ENCODE results near the gene FTO.
A peak's percentile ranks its signal among the peaks of the same experiment; 100 is the strongest.

Gene FTO

DNA sequence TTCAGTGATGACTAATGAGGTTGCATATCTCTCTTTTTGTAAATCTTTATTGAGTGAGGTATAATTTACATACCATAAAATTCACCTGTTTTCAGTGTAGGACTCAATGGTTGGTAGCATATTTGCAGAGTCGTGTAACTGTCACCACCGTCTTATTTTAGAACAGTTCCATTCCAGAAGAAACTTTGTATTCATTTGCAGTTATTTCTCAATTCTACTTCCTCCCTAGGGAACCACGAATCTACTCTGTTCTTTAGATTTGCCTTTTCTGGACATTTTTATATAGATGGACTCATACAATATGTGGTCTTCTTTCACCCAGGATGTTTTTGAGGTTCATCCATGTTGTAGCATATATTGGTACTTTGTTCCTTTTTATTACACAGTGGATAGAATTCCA, 3.7 kb downstream of the FTO start:
- DNase-seq, result no peak
- intact Hi-C loops (cut with DNase I), result no loop called here

DNA sequence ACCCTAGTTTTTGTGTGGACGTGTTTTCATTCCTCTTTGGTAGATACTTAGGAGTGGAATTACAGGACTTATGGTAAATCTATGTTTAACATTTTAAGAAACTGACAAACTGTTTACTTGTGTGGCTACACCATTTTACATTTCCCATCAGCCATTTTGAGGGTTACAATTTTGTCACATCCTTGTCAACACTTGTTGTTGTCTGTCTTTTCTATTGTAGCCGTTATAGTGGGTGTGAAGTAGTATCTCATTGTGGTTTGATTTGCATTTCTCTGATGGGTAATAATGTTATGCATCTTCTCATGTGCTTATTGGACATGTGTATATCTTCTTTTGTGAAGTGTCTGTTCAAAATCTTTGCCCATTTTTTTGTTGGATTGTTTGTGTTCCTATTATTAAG, 4.5 kb downstream of the FTO start:
- DNase-seq, result no peak
- intact Hi-C loops (cut with DNase I), result no loop called here

DNA sequence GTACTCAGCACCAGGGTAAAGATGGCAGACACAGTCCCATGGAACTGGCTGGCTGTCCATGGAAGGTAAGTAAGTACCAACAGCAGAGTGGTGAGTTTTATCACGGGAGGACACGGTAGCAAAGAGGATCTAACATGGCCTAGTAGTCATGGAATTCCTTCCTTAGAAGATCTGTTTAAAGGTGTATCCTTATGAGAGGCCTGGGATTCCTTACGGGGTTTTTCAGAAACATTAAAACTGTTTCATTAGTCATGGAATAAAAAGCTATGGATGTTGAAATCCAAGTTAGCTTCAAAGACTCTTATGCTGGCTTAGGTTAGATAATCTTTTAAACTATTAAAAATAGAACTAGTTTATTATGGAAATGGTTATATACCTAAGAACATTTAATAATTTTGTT, 7.4 kb downstream of the FTO start:
- intact Hi-C loops (cut with DNase I), result no loop called here
- DNase-seq, result no peak

DNA sequence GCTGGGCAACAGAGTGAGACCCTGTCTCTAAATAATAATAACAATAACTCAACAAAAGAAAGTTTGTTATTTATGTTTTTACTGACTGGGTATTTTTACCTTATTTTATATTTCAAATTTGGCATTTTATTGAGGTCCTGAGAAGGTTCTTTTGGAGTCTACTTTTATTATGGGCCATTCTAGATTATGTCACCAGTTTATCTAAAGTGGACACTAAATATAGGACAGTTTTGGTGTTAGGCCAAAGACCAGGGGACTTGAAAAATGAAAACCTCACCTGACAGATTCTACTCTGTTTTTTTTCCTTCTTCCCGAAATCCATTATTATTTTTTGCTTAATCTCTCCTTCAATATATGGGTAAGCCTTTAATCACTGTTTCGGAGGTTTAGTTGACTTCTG, 8.1 kb downstream of the FTO start:
- no peak for DNase-seq
- intact Hi-C loops (cut with DNase I), result no loop called here

- no peak for DNase-seq
- intact Hi-C loops (cut with DNase I), result no loop called here
Observed at GRCh38 chr16:53713403-53714204, 9.6 kb downstream of the FTO start.

- intact Hi-C loops (cut with DNase I), result no loop called here
- no peak for DNase-seq
Observed at GRCh38 chr16:53714205-53715022, 10.5 kb downstream of the FTO start.

DNA sequence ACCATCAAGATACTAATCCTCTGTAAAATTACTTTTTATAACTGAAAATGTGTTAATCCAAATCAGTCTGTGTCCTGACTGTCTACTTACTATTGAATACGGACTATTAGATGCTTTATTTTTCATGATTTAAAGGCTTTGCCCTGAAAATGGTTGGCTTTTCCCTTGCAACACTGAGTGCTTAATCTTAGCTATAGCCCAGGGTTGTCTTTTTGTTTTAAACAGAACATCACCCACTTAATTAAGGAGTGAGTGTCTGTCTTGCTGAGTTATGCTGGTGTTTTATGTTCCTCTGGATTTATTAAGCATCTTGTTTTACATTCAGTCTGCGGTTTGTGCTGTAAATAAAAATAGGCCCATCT, 11.0 kb downstream of the FTO start:
- DNase-seq, result no peak
- intact Hi-C loops (cut with DNase I), result no loop called here

DNA sequence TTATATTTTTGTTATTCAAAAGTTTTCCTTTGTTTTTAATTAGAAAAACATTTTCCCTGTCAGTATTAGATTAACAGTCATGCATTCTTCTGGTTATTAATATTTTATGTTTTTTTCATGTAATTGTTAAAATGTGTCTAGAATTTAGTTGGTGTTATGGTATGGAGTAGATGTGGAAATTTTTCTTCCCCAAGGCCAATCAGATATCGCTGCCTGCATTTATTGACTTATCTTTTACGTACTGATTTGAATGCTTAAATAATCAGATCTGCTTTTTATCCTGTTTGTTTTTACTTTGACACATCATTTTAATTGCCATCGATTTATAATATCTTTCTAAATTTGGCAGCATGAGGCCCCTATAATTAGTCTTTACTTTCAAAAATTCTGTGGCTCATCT, 13.6 kb downstream of the FTO start:
- DNase-seq, result no peak
- intact Hi-C loops (cut with DNase I), result no loop called here

GRCh38 chr16:53721017-53721416, 17.1 kb downstream of the FTO start:
- intact Hi-C loops (cut with DNase I), result no loop called here
- no peak for DNase-seq

DNA sequence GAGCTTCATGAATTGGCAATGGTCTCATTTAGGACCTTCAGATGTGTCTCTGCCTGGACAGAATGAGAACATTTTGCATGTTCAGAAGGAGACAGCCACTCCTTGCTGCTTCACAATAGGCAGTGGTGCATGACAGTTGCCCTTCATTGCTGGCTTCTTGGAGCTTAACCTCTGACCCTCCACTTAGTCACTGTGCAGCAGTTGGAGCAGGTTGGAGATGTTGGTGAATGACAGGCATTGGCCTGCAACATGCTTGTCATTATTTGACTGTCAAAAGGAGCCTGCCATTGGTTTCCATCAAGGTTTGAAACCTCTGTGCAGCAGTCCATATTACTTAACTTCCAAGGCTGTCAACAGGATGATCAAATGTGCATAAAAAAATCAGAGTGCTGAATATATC, 22.7 kb downstream of the FTO start:
- DNase-seq, result no peak

DNA sequence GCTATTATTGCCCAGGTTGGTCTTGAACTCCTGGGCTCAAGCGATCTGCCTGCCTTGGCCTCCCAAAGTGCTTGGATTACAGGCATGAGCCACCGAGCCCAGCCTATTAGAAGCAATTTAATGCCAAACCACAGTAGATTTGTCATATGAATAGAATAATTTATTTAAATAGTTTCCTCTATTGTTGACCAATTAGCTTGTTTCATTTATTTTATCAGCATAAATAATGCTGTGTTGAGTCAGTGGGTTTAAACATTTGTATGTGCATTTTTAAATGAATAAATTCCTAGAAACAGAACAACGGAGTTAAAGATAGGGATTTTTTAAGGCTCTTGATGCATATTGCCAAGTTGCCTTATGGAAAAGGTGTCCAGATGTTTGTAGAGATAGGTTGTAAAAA, 26.7 kb downstream of the FTO start:
- intact Hi-C loops (cut with DNase I), result no loop called here
- no peak for DNase-seq

More for the DNA sequence above, 22.7 kb downstream of the FTO start:
- intact Hi-C loops (cut with DNase I), result no loop called here

DNA sequence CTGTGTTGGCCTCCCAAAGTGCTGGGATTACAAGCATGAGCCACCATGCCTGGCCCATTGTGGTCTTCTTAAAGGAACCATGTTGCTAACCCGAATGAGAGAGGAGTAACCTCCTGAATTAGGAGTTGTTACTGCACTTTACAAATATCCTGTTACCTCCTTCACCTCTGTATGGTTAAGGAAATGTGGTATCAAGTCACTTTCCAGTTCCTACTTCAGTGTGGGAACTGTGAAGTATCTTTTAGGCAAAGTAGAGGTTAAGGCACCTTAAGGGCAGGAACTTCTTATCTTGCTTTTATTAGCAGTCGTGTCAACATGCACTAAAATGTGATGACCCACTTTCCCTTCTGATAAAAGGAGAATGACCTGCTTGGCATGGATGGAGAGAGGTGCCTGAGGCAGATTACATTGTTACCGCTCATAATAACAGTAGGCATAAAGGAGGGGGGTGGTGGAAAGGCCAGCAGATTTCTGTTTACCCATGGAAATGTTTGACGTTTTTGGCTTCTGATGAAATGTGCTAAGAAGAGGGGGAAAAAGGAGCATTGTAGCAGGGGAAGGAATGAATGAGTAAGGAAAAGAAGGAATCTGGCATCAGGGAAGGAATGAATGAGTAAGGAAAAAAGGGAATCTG, 28.5 kb downstream of the FTO start:
- DNase-seq, result no peak
- intact Hi-C loops (cut with DNase I), result no loop called here

DNA sequence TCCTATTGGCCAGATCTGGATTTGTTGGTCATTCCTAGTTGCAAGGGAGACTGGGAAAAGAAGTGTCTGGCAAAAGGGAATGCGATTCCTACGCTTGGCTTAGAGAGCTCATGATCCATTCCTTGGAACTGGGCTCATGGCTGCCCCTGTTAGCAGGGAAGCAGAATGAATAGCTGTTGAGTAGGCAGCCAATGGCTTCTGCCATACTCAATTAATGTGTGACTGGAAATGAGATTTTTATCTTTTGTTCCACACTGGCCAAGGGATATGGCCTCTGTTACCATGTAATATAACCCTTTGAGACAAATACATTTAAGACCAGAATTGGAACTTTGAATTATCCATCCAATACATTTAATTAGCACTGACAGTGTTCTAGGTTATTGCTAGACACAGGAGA, 31.0 kb downstream of the FTO start:
- no peak for DNase-seq
- intact Hi-C loops (cut with DNase I), result no loop called here

GRCh38 chr16:53736297-53736696, 32.3 kb downstream of the FTO start:
- intact Hi-C loops (cut with DNase I), result no loop called here
- no peak for DNase-seq

GRCh38 chr16:53737552-53737951, 33.6 kb downstream of the FTO start:
- no peak for DNase-seq
- intact Hi-C loops (cut with DNase I), result no loop called here

GRCh38 chr16:53740476-53740875, 36.5 kb downstream of the FTO start:
- no peak for DNase-seq
- intact Hi-C loops (cut with DNase I), result no loop called here

GRCh38 chr16:53740933-53741531, 37.1 kb downstream of the FTO start:
- DNase-seq, result no peak
- intact Hi-C loops (cut with DNase I), result no loop called here

GRCh38 chr16:53741546-53741945, 37.6 kb downstream of the FTO start:
- no peak for DNase-seq
- intact Hi-C loops (cut with DNase I), result no loop called here

DNA sequence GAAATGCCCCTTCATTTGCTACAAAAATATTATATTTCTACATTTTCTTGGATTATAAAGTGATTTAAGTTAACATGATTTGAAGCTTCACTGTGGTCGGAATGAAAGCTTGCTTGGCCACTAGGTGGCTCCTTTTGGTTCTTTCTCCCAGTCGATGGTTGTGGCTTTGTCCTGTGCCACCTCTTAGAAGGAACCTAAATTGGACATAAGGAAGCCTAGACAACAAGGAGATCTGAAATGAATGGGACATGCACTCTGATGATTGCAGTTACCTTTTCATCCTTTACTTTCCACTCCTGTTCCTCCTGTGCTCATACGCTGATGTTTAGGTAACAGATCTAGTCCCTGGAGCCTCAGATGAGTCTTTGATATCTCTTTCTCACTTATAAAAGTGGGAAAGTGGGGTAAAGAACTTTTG, 39.2 kb downstream of the FTO start:
- peak in 1 of 10 donors; percentile 17 for DNase-seq
- intact Hi-C loops (cut with DNase I), result no loop called here

- intact Hi-C loops (cut with DNase I), result no loop called here
- no peak for DNase-seq
Observed at GRCh38 chr16:53744449-53744848, 40.5 kb downstream of the FTO start.

DNA sequence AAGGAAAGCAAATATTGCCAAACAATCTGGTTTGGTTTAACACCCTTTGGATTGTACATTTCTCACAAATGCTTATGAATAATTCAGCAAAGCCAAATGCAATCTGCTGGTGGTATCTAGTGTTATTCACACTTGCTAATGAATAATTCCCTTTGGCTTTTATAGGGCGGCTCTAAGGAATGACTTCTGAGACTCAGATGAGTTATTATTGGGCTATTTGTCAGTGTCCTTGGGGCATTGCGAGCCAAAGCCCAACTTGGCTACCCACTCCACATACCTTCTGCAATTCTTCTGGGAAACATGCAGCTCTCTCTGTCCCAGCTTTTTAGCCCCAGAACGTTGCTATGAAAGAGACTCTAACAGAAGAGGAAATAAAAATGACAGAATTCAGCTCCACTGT, 41.1 kb downstream of the FTO start:
- DNase-seq, result no peak
- intact Hi-C loops (cut with DNase I), result no loop called here

All from posterior cingulate gyrus (tissue), 11 donors.